Astrocyte (in vitro differentiated cells and primary cell): ENCODE measurements around the gene CACNA1D. TPM values are rescaled to one million over a fixed set of nuclear protein-coding genes. Genes with fewer than 3 reads are reported as not detected.

Experiments used
- DNase-seq: peaks from one replicate; pipeline ENCODE4 v3.0.0-alpha.2; 2010; ENCODE audit warnings: low read depth
- FAIRE-seq: peaks from 2 replicates; lab custom pipeline; 2011; peaks lifted over from hg19 to GRCh38; lab: Jason Lieb, UNC
- H2AFZ ChIP-seq: 2 replicates; pipeline ENCODE4 v1.6.0; 2012; ENCODE audit warnings: low read depth, low read length, inconsistent platforms
- H3K27ac ChIP-seq: 2 replicates; pipeline ENCODE4 v1.5.1; 2011; ENCODE audit warnings: low read depth, low read length, inconsistent platforms
- H3K27me3 ChIP-seq: 2 replicates; pipeline ENCODE4 v1.6.0; 2011; ENCODE audit warnings: low read length, inconsistent platforms; ENCODE audit not compliant: insufficient read depth
- H3K36me3 ChIP-seq: 2 replicates; pipeline ENCODE4 v1.5.1; 2011; ENCODE audit warnings: low read length, inconsistent platforms; ENCODE audit not compliant: insufficient read depth
- H3K4me1 ChIP-seq: 2 replicates; pipeline ENCODE4 v1.5.1; 2011; ENCODE audit warnings: low read length, inconsistent platforms; ENCODE audit not compliant: insufficient read depth
- H3K4me2 ChIP-seq: 2 replicates; pipeline ENCODE4 v1.6.0; 2012; ENCODE audit warnings: low read length, inconsistent platforms
- H3K4me3 ChIP-seq: 2 replicates; pipeline ENCODE4 v1.5.1; 2011; ENCODE audit warnings: low read depth, mild to moderate bottlenecking, low read length, inconsistent platforms; ENCODE audit not compliant: insufficient read depth
- H3K79me2 ChIP-seq: 2 replicates; pipeline ENCODE4 v1.6.0; 2012; ENCODE audit warnings: mild to moderate bottlenecking, low read length, inconsistent platforms; ENCODE audit not compliant: insufficient read depth
- H3K9ac ChIP-seq: 2 replicates; pipeline ENCODE4 v1.6.0; 2012; ENCODE audit warnings: mild to moderate bottlenecking, low read length, inconsistent platforms
- H3K9me3 ChIP-seq: 2 replicates; pipeline ENCODE4 v1.5.1; 2012; ENCODE audit warnings: low read depth, mild to moderate bottlenecking, low read length, inconsistent platforms; ENCODE audit not compliant: insufficient read depth
- H4K20me1 ChIP-seq: 2 replicates; pipeline ENCODE4 v1.6.0; 2012; ENCODE audit warnings: low read length, inconsistent platforms; ENCODE audit not compliant: insufficient read depth
- H3K27ac Mint-ChIP-seq: one replicate; pipeline ENCODE4 v1.8.0; 2021; ENCODE audit warnings: mild to moderate bottlenecking, mixed read lengths; ENCODE audit not compliant: unreplicated experiment
- H3K27me3 Mint-ChIP-seq: one replicate; pipeline ENCODE4 v1.8.0; 2021; ENCODE audit warnings: low read depth, mixed read lengths; ENCODE audit not compliant: unreplicated experiment
- H3K36me3 Mint-ChIP-seq: one replicate; pipeline ENCODE4 v1.8.0; 2021; ENCODE audit warnings: low read depth, mixed read lengths; ENCODE audit not compliant: unreplicated experiment
- H3K4me1 Mint-ChIP-seq: one replicate; pipeline ENCODE4 v1.8.0; 2021; ENCODE audit warnings: low read depth, mixed read lengths; ENCODE audit not compliant: unreplicated experiment
- H3K4me3 Mint-ChIP-seq: one replicate; pipeline ENCODE4 v1.8.0; 2021; ENCODE audit warnings: mild to moderate bottlenecking, moderate library complexity, mixed read lengths; ENCODE audit not compliant: unreplicated experiment
- H3K9me3 Mint-ChIP-seq: one replicate; pipeline ENCODE4 v1.8.0; 2021; ENCODE audit warnings: mild to moderate bottlenecking, mixed read lengths; ENCODE audit not compliant: unreplicated experiment
- CTCF ChIP-seq: IDR thresholded peaks from 2 replicates; pipeline ENCODE4 v1.5.1; 2011; ENCODE audit warnings: low read depth, mild to moderate bottlenecking, inconsistent platforms, low read length, moderate library complexity; ENCODE audit not compliant: insufficient read depth
- EZH2 ChIP-seq: IDR thresholded peaks from 2 replicates; pipeline ENCODE4 v1.6.1; 2012; ENCODE audit warnings: mild to moderate bottlenecking, low read length, inconsistent platforms; ENCODE audit not compliant: insufficient read depth
- total RNA-seq: library from RNA; stranded (reverse); gene quantifications from 2 replicates; pipeline ENCODE4 v1.2.1, GENCODE V29; 2021

Gene CACNA1D
- total RNA-seq, 1 donor from 2014 or later = 0.41 TPM

- DNase-seq (no peak), FAIRE-seq (no peak)
- Mint-ChIP-seq H3K9me3 (no peaks in the 10 kb centered on the region), H3K36me3 (no peaks in the 10 kb centered on the region), H3K4me3 (no peak overlapping the region), H3K27me3 (peaks cover 13% of the 10 kb centered on the region), H3K4me1 (no peaks in the 10 kb centered on the region), H3K27ac (no peak overlapping the region)
- no peaks in the 10 kb centered on the region for H4K20me1 ChIP-seq
- no peak overlapping the region for H3K27ac ChIP-seq
- no peak overlapping the region for H3K9ac ChIP-seq
- no peak overlapping the region for H3K4me2 ChIP-seq
- no peak overlapping the region for H2AFZ ChIP-seq
- H3K36me3 ChIP-seq = no peaks in the 10 kb centered on the region
- no peak overlapping the region for H3K4me3 ChIP-seq
- H3K4me1 ChIP-seq = no peaks in the 10 kb centered on the region
- no peaks in the 10 kb centered on the region for H3K9me3 ChIP-seq
- H3K27me3 ChIP-seq = peaks cover 6% of the 10 kb centered on the region
- no peaks in the 10 kb centered on the region for H3K79me2 ChIP-seq
- no peak for TF ChIP-seq EZH2
- no peak for TF ChIP-seq CTCF
Measured at GRCh38 chr3:53694666-53695323, 200.4 kb downstream of the CACNA1D start.

GRCh38 chr3:53695324-53695690 is 200.9 kb downstream of the CACNA1D start:
- no peaks in the 10 kb centered on the region for H4K20me1 ChIP-seq
- no peaks in the 10 kb centered on the region for H3K4me1 Mint-ChIP-seq
- peaks cover 9% of the 10 kb centered on the region for H3K27me3 Mint-ChIP-seq

More at GRCh38 chr3:53695324-53695690, 200.9 kb downstream of the CACNA1D start:
- Histone ChIP-seq H3K79me2 (no peaks in the 10 kb centered on the region), H3K9me3 (no peaks in the 10 kb centered on the region), H3K27me3 (peaks cover 8% of the 10 kb centered on the region), H3K4me3 (no peak overlapping the region), H3K36me3 (no peaks in the 10 kb centered on the region), H3K27ac (no peak overlapping the region), H3K4me2 (no peak overlapping the region), H2AFZ (no peak overlapping the region), H3K9ac (no peak overlapping the region), H3K4me1 (no peaks in the 10 kb centered on the region)
- FAIRE-seq (no peak), DNase-seq (no peak)
- TF ChIP-seq CTCF = no peak
- no peak for TF ChIP-seq EZH2
- Mint-ChIP-seq H3K27ac (no peak overlapping the region), H3K36me3 (no peaks in the 10 kb centered on the region), H3K4me3 (no peak overlapping the region), H3K9me3 (no peaks in the 10 kb centered on the region)
